ENCODE results near the gene KREMEN2.

The KREMEN2 gene

GRCh38 chr16:2964475-2965336 is 631 bp downstream of the KREMEN2 start:
- Mint-ChIP-seq H3K4me3 (peak overlapping the region; percentile 77 to 95 (median 91)), H3K9me3 (no peaks in the 10 kb centered on the region), H3K27me3 (ENCODE audit: low read depth) (peaks cover 41% of the 10 kb centered on the region), H3K27ac (peak overlapping the region in 2 of 3 experiments; percentile 50 to 84), H3K4me1 (peaks cover 8% of the 10 kb centered on the region), H3K36me3 (ENCODE audit: low read depth) (no peaks in the 10 kb centered on the region)
- peak in 1 of 3 experiments; percentile 16 for TF ChIP-seq CTCF (IDR thresholded peaks at IDR 0.05; ENCODE audit: unreplicated experiment in 3 of 3)

DNA sequence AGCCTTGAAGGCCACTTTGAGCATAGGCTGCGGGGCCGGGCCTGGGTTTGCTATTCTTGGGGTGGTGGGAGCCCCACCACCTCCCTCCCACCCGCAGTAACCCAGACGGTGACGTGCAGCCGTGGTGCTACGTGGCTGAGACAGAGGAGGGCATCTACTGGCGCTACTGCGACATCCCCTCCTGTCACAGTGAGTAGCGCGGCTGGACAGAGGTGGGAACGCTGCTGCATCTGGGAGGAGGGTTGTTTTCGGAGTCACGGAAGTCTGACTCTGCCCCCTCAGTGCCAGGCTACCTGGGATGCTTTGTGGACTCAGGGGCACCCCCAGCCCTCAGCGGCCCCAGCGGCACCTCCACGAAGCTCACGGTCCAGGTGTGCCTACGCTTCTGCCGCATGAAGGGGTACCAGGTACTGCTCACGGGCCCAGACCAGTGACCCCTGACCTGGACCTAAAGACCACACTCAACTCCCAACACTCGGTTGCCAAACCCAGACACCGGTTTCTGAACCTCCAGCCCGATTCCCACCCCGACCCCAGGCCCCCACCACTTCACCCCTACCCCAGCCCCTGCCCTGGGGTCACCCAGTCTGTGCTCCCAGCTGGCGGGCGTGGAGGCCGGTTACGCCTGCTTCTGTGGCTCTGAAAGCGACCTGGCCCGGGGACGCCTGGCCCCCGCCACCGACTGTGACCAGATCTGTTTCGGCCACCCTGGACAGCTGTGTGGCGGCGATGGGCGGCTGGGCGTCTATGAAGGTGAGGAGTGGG is 2.1 kb downstream of the KREMEN2 start:
- no peak overlapping the region for H3K27ac Mint-ChIP-seq
- peaks cover 38% of the 10 kb centered on the region for H3K27me3 Mint-ChIP-seq (ENCODE audit: low read depth)
- no peaks in the 10 kb centered on the region for H3K9me3 Mint-ChIP-seq
- peaks cover 8% of the 10 kb centered on the region for H3K4me1 Mint-ChIP-seq
- no peak for TF ChIP-seq CTCF (IDR thresholded peaks at IDR 0.05; ENCODE audit: unreplicated experiment in 3 of 3)
- peak overlapping the region; percentile 61 to 95 (median 77) for H3K4me3 Mint-ChIP-seq
- no peaks in the 10 kb centered on the region for H3K36me3 Mint-ChIP-seq (ENCODE audit: low read depth)

- TF ChIP-seq CTCF (IDR thresholded peaks at IDR 0.05; ENCODE audit: unreplicated experiment in 3 of 3) = no peak
- H3K36me3 Mint-ChIP-seq (ENCODE audit: low read depth) = no peaks in the 10 kb centered on the region
- H3K27ac Mint-ChIP-seq = no peak overlapping the region
- no peaks in the 10 kb centered on the region for H3K9me3 Mint-ChIP-seq
- no peak overlapping the region for H3K4me3 Mint-ChIP-seq
- H3K4me1 Mint-ChIP-seq = peaks cover 8% of the 10 kb centered on the region
- peaks cover 35% of the 10 kb centered on the region for H3K27me3 Mint-ChIP-seq (ENCODE audit: low read depth)
Observed at GRCh38 chr16:2966808-2967191, 2.7 kb downstream of the KREMEN2 start.

GRCh38 chr16:2967211-2967631 is 3.1 kb downstream of the KREMEN2 start:
- H3K4me3 Mint-ChIP-seq = no peak overlapping the region
- peaks cover 12% of the 10 kb centered on the region for H3K4me1 Mint-ChIP-seq
- no peaks in the 10 kb centered on the region for H3K36me3 Mint-ChIP-seq (ENCODE audit: low read depth)
- H3K9me3 Mint-ChIP-seq = no peaks in the 10 kb centered on the region
- H3K27ac Mint-ChIP-seq = no peak overlapping the region
- no peak for TF ChIP-seq CTCF (IDR thresholded peaks at IDR 0.05; ENCODE audit: unreplicated experiment in 3 of 3)
- H3K27me3 Mint-ChIP-seq (ENCODE audit: low read depth) = peaks cover 31% of the 10 kb centered on the region

GRCh38 chr16:2967721-2968161 is 3.7 kb downstream of the KREMEN2 start:
- peaks cover 31% of the 10 kb centered on the region for H3K27me3 Mint-ChIP-seq (ENCODE audit: low read depth)
- H3K9me3 Mint-ChIP-seq = no peaks in the 10 kb centered on the region
- no peak for TF ChIP-seq CTCF (IDR thresholded peaks at IDR 0.05; ENCODE audit: unreplicated experiment in 3 of 3)
- H3K36me3 Mint-ChIP-seq (ENCODE audit: low read depth) = no peaks in the 10 kb centered on the region
- peak overlapping the region; percentile 80 to 87 (median 85) for H3K4me3 Mint-ChIP-seq
- no peak overlapping the region for H3K27ac Mint-ChIP-seq
- peaks cover 18% of the 10 kb centered on the region for H3K4me1 Mint-ChIP-seq

All from nephron (organoid).